CD14-positive monocyte (primary cell): Measurements from ENCODE around the gene RILP. TPM values are rescaled to one million over a fixed set of nuclear protein-coding genes. Genes with fewer than 3 reads are reported as not detected.

Source experiments
- DNase-seq, 3 donors: peaks; one replicate each; pipeline ENCODE4 v3.0.0-alpha.2; 2011 to 2022
- H2AFZ ChIP-seq: 2 replicates; pipeline ENCODE4 v1.6.0; 2012; ENCODE audit warnings: mild to moderate bottlenecking, low read depth, low read length, inconsistent platforms; ENCODE audit not compliant: insufficient read depth, poor library complexity, severe bottlenecking
- H3K27ac ChIP-seq, 2 donors: 1 replicate in 1 of 2; 2 replicates in 1 of 2; pipeline ENCODE4 v1.5.1; 2012 to 2013; ENCODE audit warnings: low read length in 2 of 2, control low read depth in 1 of 2, inconsistent platforms in 1 of 2, low read depth in 1 of 2, mild to moderate bottlenecking in 1 of 2
- H3K27me3 ChIP-seq, 2 donors: one replicate each; pipeline versions ENCODE4 v1.6.0 to v1.6.1; 2011 to 2013; ENCODE audit warnings: low read length in 2 of 2; ENCODE audit not compliant: control insufficient read depth in 2 of 2, insufficient read depth in 2 of 2
- H3K36me3 ChIP-seq, 2 donors: replicated peaks in 1 of 2; 1 replicate in 1 of 2; 2 replicates in 1 of 2; pipeline versions ENCODE4 v1.5.1 to v1.6.1; 2012 to 2013; ENCODE audit warnings: low read length in 2 of 2, control low read depth in 1 of 2, inconsistent platforms in 1 of 2, mild to moderate bottlenecking in 1 of 2; ENCODE audit not compliant: insufficient read depth in 2 of 2, control insufficient read depth in 1 of 2
- H3K4me1 ChIP-seq, 2 donors: 1 replicate in 1 of 2; 2 replicates in 1 of 2; pipeline versions ENCODE4 v1.5.1 to v1.6.1; 2012 to 2013; ENCODE audit warnings: low read length in 2 of 2, control low read depth in 1 of 2, inconsistent platforms in 1 of 2, mild to moderate bottlenecking in 1 of 2, moderate library complexity in 1 of 2; ENCODE audit not compliant: insufficient read depth in 2 of 2, control insufficient read depth in 1 of 2
- H3K4me2 ChIP-seq: replicated peaks from 2 replicates; pipeline ENCODE3; 2012; ENCODE audit warnings: low read length, moderate library complexity, mild to moderate bottlenecking; ENCODE audit not compliant: poor library complexity, severe bottlenecking; ENCODE audit errors: extremely low read depth
- H3K4me3 ChIP-seq, 3 experiments: fragments of 200-600 bp in 1 of 3; sonication (generic) in 1 of 3; replicated peaks in 1 of 3; 1 replicate in 2 of 3; 2 replicates in 1 of 3; pipeline ENCODE4 v1.5.1; 2011 to 2013; ENCODE audit warnings: low read length in 3 of 3, mild to moderate bottlenecking in 3 of 3, control low read depth in 2 of 3, low read depth in 2 of 3, inconsistent platforms in 1 of 3, moderate library complexity in 1 of 3
- H3K79me2 ChIP-seq: 2 replicates; pipeline ENCODE4 v1.6.0; 2012; ENCODE audit warnings: mild to moderate bottlenecking, control low read depth, inconsistent platforms, low read length, moderate library complexity; ENCODE audit not compliant: insufficient read depth
- H3K9ac ChIP-seq: 2 replicates; pipeline ENCODE4 v1.6.0; 2017; ENCODE audit warnings: low read length, mild to moderate bottlenecking; ENCODE audit not compliant: insufficient read depth, poor library complexity, severe bottlenecking
- H3K9me3 ChIP-seq, 2 donors: replicated peaks in 1 of 2; 1 replicate in 1 of 2; 2 replicates in 1 of 2; pipeline versions ENCODE4 v1.5.1 to v1.6.1; 2012 to 2013; ENCODE audit warnings: low read length in 2 of 2, control low read depth in 1 of 2; ENCODE audit not compliant: control insufficient read depth in 1 of 2, insufficient read depth in 1 of 2
- H4K20me1 ChIP-seq: 2 replicates; pipeline ENCODE4 v1.6.0; 2012; ENCODE audit warnings: mild to moderate bottlenecking, low read length, control low read depth, moderate library complexity; ENCODE audit not compliant: insufficient read depth
- H3K27ac Mint-ChIP-seq, 7 donors: one replicate each; pipeline ENCODE4 v1.8.0; 2020; ENCODE audit warnings: mild to moderate bottlenecking in 7 of 7, mixed read lengths in 7 of 7, moderate library complexity in 6 of 7, inconsistent platforms in 2 of 7
- H3K27me3 Mint-ChIP-seq, 3 donors: one replicate each; pipeline ENCODE4 v1.8.0; 2021 to 2022; ENCODE audit warnings: low read depth in 3 of 3, mild to moderate bottlenecking in 3 of 3, mixed read lengths in 3 of 3, moderate library complexity in 3 of 3, inconsistent platforms in 1 of 3
- H3K36me3 Mint-ChIP-seq, 2 donors: one replicate each; pipeline ENCODE4 v1.8.0; 2020; ENCODE audit warnings: mixed read lengths in 2 of 2, inconsistent platforms in 1 of 2, mild to moderate bottlenecking in 1 of 2
- H3K4me1 Mint-ChIP-seq: one replicate; pipeline ENCODE4 v1.8.0; 2020; ENCODE audit warnings: mild to moderate bottlenecking, mixed read lengths
- H3K4me3 Mint-ChIP-seq, 2 donors: one replicate each; pipeline ENCODE4 v1.8.0; 2020; ENCODE audit warnings: mild to moderate bottlenecking in 2 of 2, mixed read lengths in 2 of 2, moderate library complexity in 1 of 2
- H3K9me3 Mint-ChIP-seq, 7 donors: one replicate each; pipeline ENCODE4 v1.8.0; 2020 to 2022; ENCODE audit warnings: mixed read lengths in 7 of 7, mild to moderate bottlenecking in 6 of 7, moderate library complexity in 6 of 7, inconsistent platforms in 2 of 7
- whole genome bisulfite sequencing: methylation state at CpG from one replicate; pipeline ENCODE4 v1.1.5; 2013; ENCODE audit warnings: missing lambda C conversion rate; ENCODE audit not compliant: insufficient coverage; 5-methylcytosine and 5-hydroxymethylcytosine counted together
- intact Hi-C, 2 donors: fragments of 100-400 bp; cut with micrococcal nuclease; formaldehyde crosslinking; loops; one replicate each; pipeline versions ENCODE4 v1.15.0 to v1.15.1; 2023
- polyA plus RNA-seq, 3 donors: library from polyadenylated mRNA; depleted of rRNA in 1 of 3; unstranded in 2 of 3; stranded (reverse) in 1 of 3; fragments of 300-500 nt in 2 of 3; fragments of >200 nt in 1 of 3; fragmentation: Illumina TruSeq in 2 of 3; gene quantifications; 1 replicate in 2 of 3; 2 replicates in 1 of 3; pipeline ENCODE4 v1.2.3, GENCODE V29; 2012 to 2021
- TF ChIP-seq, protein P1 (sequence below): fragments of 200-600 bp; IDR thresholded peaks from one replicate; pipeline ENCODE4 v1.8.0; 2022; ENCODE audit warnings: antibody characterized with exemption, mild to moderate bottlenecking

The RILP gene
- polyA plus RNA-seq, 3 donors: 23.8 to 49.5 (median 49.4) TPM

DNA sequence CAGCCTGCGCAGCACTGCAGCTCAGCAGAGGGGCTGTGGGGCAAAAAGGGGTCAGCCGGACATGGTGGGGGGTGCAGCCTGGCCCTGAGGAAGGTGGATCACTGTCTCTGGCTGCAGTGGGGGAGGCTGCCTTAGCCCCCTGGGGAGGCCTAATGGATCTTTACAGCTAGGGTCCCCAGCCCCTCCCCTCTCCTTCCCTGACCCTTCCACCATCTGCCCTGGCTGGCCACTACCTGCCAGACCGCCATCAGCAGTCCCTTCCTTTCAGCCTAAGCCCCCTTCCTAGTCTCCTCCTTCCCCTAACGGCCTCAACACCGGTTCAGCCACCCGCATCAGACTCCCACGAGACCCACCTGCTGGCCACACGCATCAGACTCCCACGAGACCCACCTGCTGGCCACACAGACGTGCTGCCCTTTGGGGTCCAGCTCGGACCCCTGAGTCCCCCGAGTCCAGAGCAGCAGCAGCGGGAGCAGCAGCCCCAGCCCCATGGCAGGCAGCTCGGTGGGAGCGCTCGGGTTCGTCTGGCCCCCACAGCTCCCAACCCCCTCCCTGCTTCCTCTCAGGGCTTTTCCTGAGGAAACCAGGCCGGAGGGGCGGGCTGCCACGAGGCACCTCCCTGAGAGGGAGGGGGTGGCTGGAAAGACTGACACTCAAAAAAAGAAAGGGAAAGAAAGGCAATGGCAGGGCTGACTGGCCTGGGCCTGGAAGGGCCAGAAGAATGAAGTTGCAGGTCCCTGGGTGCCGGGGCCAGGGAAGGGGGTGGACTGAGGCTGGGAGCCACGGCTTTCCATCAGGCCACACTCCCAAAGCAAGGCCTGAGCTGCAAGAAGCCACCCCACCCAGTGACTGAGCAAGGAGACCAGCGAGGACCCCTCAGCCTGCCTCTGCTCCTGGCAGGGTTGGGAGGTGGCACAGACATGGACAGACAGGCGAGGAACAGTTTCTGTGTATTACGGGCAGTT, 4.2 kb downstream of the RILP start, which contains the start of gene SCARF1:
Gene SCARF1 (minus strand): TSS at position 526 of the 965 bp plus-strand sequence. CDS start 35 bp downstream, at position 491.
- Mint-ChIP-seq H3K27me3 (peaks cover 0 to 20% (median 7%) of the 10 kb centered on the region in 3 donors), H3K9me3 (peaks cover 0 to 3% (median 0%) of the 10 kb centered on the region in 7 donors), H3K27ac (peak within 1 kb of the TSS; percentile 85 to 94 (median 90)), H3K4me3 (peak within 1 kb of the TSS; percentile 84 to 91), H3K36me3 (peaks cover 18 to 23% of the 10 kb centered on the region in 2 donors), H3K4me1 (peaks cover 49% of the 10 kb centered on the region)
- Histone ChIP-seq H3K27me3 (no peaks in the 10 kb centered on the region), H4K20me1 (peaks cover 7% of the 10 kb centered on the region), H3K4me3 (peak within 1 kb of the TSS; percentile 25 to 81 (median 54)), H3K27ac (peak within 1 kb of the TSS; percentile 62 to 88), H3K79me2 (no peaks in the 10 kb centered on the region), H3K4me2 (peak within 1 kb of the TSS; percentile 88), H3K9me3 (no peaks in the 10 kb centered on the region), H3K4me1 (peaks cover 49 to 62% of the 10 kb centered on the region in 2 donors), H3K9ac (peak within 1 kb of the TSS; percentile 73), H2AFZ (peak within 1 kb of the TSS; percentile 74), H3K36me3 (peaks cover 0 to under 1% of the 10 kb centered on the region in 2 donors)
- TF ChIP-seq, protein P1, sequence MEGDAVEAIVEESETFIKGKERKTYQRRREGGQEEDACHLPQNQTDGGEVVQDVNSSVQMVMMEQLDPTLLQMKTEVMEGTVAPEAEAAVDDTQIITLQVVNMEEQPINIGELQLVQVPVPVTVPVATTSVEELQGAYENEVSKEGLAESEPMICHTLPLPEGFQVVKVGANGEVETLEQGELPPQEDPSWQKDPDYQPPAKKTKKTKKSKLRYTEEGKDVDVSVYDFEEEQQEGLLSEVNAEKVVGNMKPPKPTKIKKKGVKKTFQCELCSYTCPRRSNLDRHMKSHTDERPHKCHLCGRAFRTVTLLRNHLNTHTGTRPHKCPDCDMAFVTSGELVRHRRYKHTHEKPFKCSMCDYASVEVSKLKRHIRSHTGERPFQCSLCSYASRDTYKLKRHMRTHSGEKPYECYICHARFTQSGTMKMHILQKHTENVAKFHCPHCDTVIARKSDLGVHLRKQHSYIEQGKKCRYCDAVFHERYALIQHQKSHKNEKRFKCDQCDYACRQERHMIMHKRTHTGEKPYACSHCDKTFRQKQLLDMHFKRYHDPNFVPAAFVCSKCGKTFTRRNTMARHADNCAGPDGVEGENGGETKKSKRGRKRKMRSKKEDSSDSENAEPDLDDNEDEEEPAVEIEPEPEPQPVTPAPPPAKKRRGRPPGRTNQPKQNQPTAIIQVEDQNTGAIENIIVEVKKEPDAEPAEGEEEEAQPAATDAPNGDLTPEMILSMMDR: no peak
- peak; percentile 45 to 56 (median 46) for DNase-seq
- intact Hi-C loops: loop anchor here (5.0 to 10.0 kb wide), 6 partner anchors 33 to 749 kb away; partner anchors contain the start of gene TLCD2 (in 1 of the 2)
- WGBS: 9% methylated on average over 15 of the region's 25 CpGs

DNA sequence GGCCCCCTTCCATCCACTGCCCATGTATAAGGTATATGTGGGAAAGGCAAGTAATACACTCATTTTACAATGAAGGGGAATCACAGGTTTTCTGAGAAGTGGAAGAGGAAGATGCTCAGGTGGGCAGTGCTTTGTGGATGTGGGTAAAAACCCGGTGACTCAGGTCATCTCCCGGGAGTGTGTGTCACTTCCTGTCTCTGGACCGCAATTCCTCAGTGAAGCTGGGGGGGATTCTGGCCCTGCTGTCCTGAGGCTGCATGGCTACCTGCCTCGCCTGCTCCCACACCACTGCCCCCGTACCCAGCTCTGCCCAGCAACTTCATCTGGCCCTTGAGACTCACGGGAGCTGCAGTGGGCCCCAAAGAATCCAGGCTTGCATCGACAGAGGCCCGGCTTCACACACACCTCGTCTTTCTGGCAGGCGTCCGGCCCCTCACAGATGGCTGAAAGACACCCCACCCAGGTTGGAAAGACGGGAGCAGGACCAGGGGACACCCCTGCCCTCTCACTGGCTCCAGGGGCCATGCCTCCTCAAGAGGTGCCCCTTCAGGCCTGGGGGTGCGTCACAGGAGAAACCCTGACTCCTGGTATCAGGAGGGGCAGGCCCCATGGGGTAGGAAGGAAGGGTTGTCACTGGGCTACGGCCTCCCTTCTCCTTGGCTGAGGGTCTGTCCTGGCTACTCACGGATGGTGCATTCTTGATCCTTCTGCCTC, 5.0 kb downstream of the RILP start:
- H2AFZ ChIP-seq: peak overlapping the region; percentile 74
- peak overlapping the region; percentile 62 to 88 for H3K27ac ChIP-seq
- H3K9ac ChIP-seq: peak overlapping the region; percentile 73
- peak overlapping the region; percentile 25 to 81 (median 54) for H3K4me3 ChIP-seq
- TF ChIP-seq, protein P1: no peak
- Mint-ChIP-seq H3K4me3 (peak overlapping the region; percentile 84 to 91), H3K27ac (peak overlapping the region; percentile 54 to 97 (median 93)), H3K9me3 (peaks cover 0 to 3% (median 0%) of the 10 kb centered on the region in 7 donors), H3K27me3 (peaks cover 0 to 20% (median 7%) of the 10 kb centered on the region in 3 donors), H3K4me1 (peaks cover 42% of the 10 kb centered on the region), H3K36me3 (peaks cover 18 to 22% of the 10 kb centered on the region in 2 donors)
- no peaks in the 10 kb centered on the region for H3K27me3 ChIP-seq
- no peaks in the 10 kb centered on the region for H3K9me3 ChIP-seq
- H3K36me3 ChIP-seq: no peaks in the 10 kb centered on the region
- no peaks in the 10 kb centered on the region for H4K20me1 ChIP-seq
- H3K79me2 ChIP-seq: no peaks in the 10 kb centered on the region
- intact Hi-C loops: loop anchor here (5.0 to 10.0 kb wide), 6 partner anchors 32 to 750 kb away; partner anchors contain the start of gene TLCD2 (in 1 of the 2)
- 6% methylated on average over 15 of the region's 15 CpGs for WGBS
- peak overlapping the region; percentile 88 for H3K4me2 ChIP-seq
- H3K4me1 ChIP-seq: peaks cover 41 to 54% of the 10 kb centered on the region in 2 donors
- peak; percentile 82 to 98 (median 88) for DNase-seq
